GM21723 (cell line): ENCODE data around the gene SRGAP2B.
"Not testable (repeated sequence)": the region's sequence is repeated elsewhere in the genome, so short reads cannot be mapped to it uniquely, and the experiment has no call there.

Experiments used
- ATAC-seq: cut with Tn5 transposase; IDR thresholded peaks from one replicate; pipeline ENCODE4 v1.9.1; 2021; ENCODE audit warnings: mild to moderate bottlenecking, moderate library complexity; ENCODE audit not compliant: unreplicated experiment

SRGAP2B gene

GRCh38 chr1:144961604-144962583, 133.2 kb downstream of the SRGAP2B start:
- not testable (repeated sequence) for ATAC-seq

GRCh38 chr1:144960929-144961488, 134.1 kb downstream of the SRGAP2B start:
- not testable (repeated sequence) for ATAC-seq

- ATAC-seq = not testable (repeated sequence)
Measured at GRCh38 chr1:144948390-144948789, 146.7 kb downstream of the SRGAP2B start.

- not testable (repeated sequence) for ATAC-seq
Measured at GRCh38 chr1:144947495-144947894, 147.6 kb downstream of the SRGAP2B start.

- ATAC-seq = not testable (repeated sequence)
Measured at GRCh38 chr1:144946525-144947480, 148.3 kb downstream of the SRGAP2B start.

GRCh38 chr1:144941710-144942109, 153.4 kb downstream of the SRGAP2B start:
- ATAC-seq = not testable (repeated sequence)

GRCh38 chr1:144940054-144940453, 155.1 kb downstream of the SRGAP2B start:
- ATAC-seq = not testable (repeated sequence)

GRCh38 chr1:144938627-144939026, 156.5 kb downstream of the SRGAP2B start:
- ATAC-seq = not testable (repeated sequence)

- ATAC-seq = not testable (repeated sequence)
Measured at GRCh38 chr1:144936186-144936732, 158.9 kb downstream of the SRGAP2B start.

GRCh38 chr1:144935310-144935709, 159.8 kb downstream of the SRGAP2B start:
- ATAC-seq = not testable (repeated sequence)

- ATAC-seq = not testable (repeated sequence)
Measured at GRCh38 chr1:144933014-144933413, 162.1 kb downstream of the SRGAP2B start.

GRCh38 chr1:144932153-144932552, 163.0 kb downstream of the SRGAP2B start:
- not testable (repeated sequence) for ATAC-seq

GRCh38 chr1:144931553-144931952, 163.6 kb downstream of the SRGAP2B start:
- not testable (repeated sequence) for ATAC-seq

- ATAC-seq = not testable (repeated sequence)
Measured at GRCh38 chr1:144930085-144930777, 164.9 kb downstream of the SRGAP2B start.

GRCh38 chr1:144927292-144927691, 167.8 kb downstream of the SRGAP2B start:
- not testable (repeated sequence) for ATAC-seq

- ATAC-seq = not testable (repeated sequence)
Measured at GRCh38 chr1:144923640-144924039, 171.5 kb downstream of the SRGAP2B start.

- not testable (repeated sequence) for ATAC-seq
Measured at GRCh38 chr1:144922785-144923184, 172.3 kb downstream of the SRGAP2B start.

- not testable (repeated sequence) for ATAC-seq
Measured at GRCh38 chr1:144919106-144919505, 176.0 kb downstream of the SRGAP2B start.

GRCh38 chr1:144918027-144918603, 177.0 kb downstream of the SRGAP2B start:
- ATAC-seq = not testable (repeated sequence)
